GM23338 (cell line): Measurements from ENCODE around the gene C9orf57. TPM values are rescaled to one million over a fixed set of nuclear protein-coding genes. Genes with fewer than 3 reads are reported as not detected.
A peak's percentile ranks its signal among the peaks of the same experiment; 100 is the strongest.

Experiments
- ATAC-seq: fragments of 200-7000 bp; cut with Tn5 transposase; 3 replicates; pipeline ENCODE4 v1.9.1; 2020
- DNase-seq: peaks from one replicate; pipeline ENCODE4 v3.0.0-alpha.2; 2015; ENCODE audit warnings: low spot score
- H2AFZ ChIP-seq: fragments of 200-600 bp; sonication (generic); 2 replicates; pipeline ENCODE4 v1.8.0; 2016; ENCODE audit warnings: antibody characterized with exemption, mild to moderate bottlenecking, moderate library complexity
- H3F3A ChIP-seq: fragments of 200-600 bp; sonication (generic); replicated peaks from 2 replicates; pipeline ENCODE4 v1.8.0; 2017; ENCODE audit warnings: antibody characterized with exemption, mixed run types, low read depth
- H3K27ac ChIP-seq: fragments of 200-600 bp; sonication (generic); 2 replicates; pipeline ENCODE4 v1.6.1; 2016; ENCODE audit warnings: low read depth
- H3K27me3 ChIP-seq: fragments of 200-600 bp; sonication (generic); 2 replicates; pipeline ENCODE4 v1.8.0; 2016; ENCODE audit warnings: mild to moderate bottlenecking, mixed run types, moderate library complexity; ENCODE audit not compliant: insufficient read depth
- H3K36me3 ChIP-seq: fragments of 200-600 bp; sonication (generic); 2 replicates; pipeline ENCODE4 v1.8.0; 2016; ENCODE audit warnings: mild to moderate bottlenecking; ENCODE audit not compliant: insufficient read depth
- H3K4me1 ChIP-seq: fragments of 200-600 bp; sonication (generic); 2 replicates; pipeline ENCODE4 v1.8.0; 2016; ENCODE audit warnings: mild to moderate bottlenecking, moderate library complexity; ENCODE audit not compliant: insufficient read depth
- H3K4me2 ChIP-seq: fragments of 200-600 bp; sonication (generic); 2 replicates; pipeline ENCODE4 v1.7.1; 2017; ENCODE audit warnings: mixed run types
- H3K4me3 ChIP-seq: fragments of 200-600 bp; sonication (generic); 2 replicates; pipeline ENCODE4 v1.6.1; 2016; ENCODE audit warnings: mixed run types
- H3K79me2 ChIP-seq: fragments of 200-600 bp; sonication (generic); replicated peaks from 2 replicates; pipeline ENCODE4 v1.8.0; 2017; ENCODE audit warnings: mild to moderate bottlenecking; ENCODE audit not compliant: insufficient read depth
- H3K9me2 ChIP-seq: fragments of 200-600 bp; sonication (generic); 2 replicates; pipeline ENCODE4 v1.8.0; 2017; ENCODE audit not compliant: insufficient read depth
- H4K20me1 ChIP-seq: fragments of 200-600 bp; sonication (generic); replicated peaks from 2 replicates; pipeline ENCODE4 v1.8.0; 2017; ENCODE audit warnings: mild to moderate bottlenecking; ENCODE audit not compliant: insufficient read depth
- H3K27ac Mint-ChIP-seq: 2 replicates; pipeline ENCODE4 v1.8.0; 2020; ENCODE audit warnings: inconsistent platforms, mild to moderate bottlenecking, moderate library complexity, mixed read lengths
- H3K27me3 Mint-ChIP-seq: 3 replicates; pipeline ENCODE4 v1.8.0; 2022; ENCODE audit warnings: low read depth, mild to moderate bottlenecking, moderate library complexity, mixed read lengths, inconsistent platforms; ENCODE audit not compliant: insufficient read depth, poor library complexity
- H3K36me3 Mint-ChIP-seq: 3 replicates; pipeline ENCODE4 v1.8.0; 2021; ENCODE audit warnings: low read depth, mild to moderate bottlenecking, inconsistent platforms, moderate library complexity, mixed read lengths
- H3K4me1 Mint-ChIP-seq: 3 replicates; pipeline ENCODE4 v1.8.0; 2020; ENCODE audit warnings: mild to moderate bottlenecking, inconsistent platforms, mixed read lengths
- H3K4me3 Mint-ChIP-seq: 3 replicates; pipeline ENCODE4 v1.8.0; 2021; ENCODE audit warnings: moderate library complexity, mild to moderate bottlenecking, inconsistent platforms, mixed read lengths
- H3K9me3 Mint-ChIP-seq: 3 replicates; pipeline ENCODE4 v1.8.0; 2020; ENCODE audit warnings: moderate library complexity, mild to moderate bottlenecking, inconsistent platforms, mixed read lengths
- CREB1 ChIP-seq: fragments of 250-450 bp; sonication (Bioruptor Pico); IDR thresholded peaks from 2 replicates; pipeline ENCODE4 v1.5.0; 2020; ENCODE audit warnings: low read depth, mild to moderate bottlenecking, moderate library complexity
- JUNB ChIP-seq: IDR thresholded peaks from one replicate; pipeline ENCODE4 v1.6.1; 2016; ENCODE audit warnings: antibody characterized with exemption; ENCODE audit not compliant: unreplicated experiment
- POLR2AphosphoS5 ChIP-seq: IDR thresholded peaks from 2 replicates; pipeline ENCODE4 v1.6.1; 2016; ENCODE audit warnings: antibody characterized with exemption, low read depth
- STAT1 ChIP-seq: IDR thresholded peaks from one replicate; pipeline ENCODE4 v1.6.1; 2016; ENCODE audit warnings: antibody characterized with exemption; ENCODE audit not compliant: unreplicated experiment
- ZNF114 ChIP-seq: fragments of 250-450 bp; sonication (Bioruptor Pico); IDR thresholded peaks from 2 replicates; pipeline ENCODE4 v1.5.0; 2020; ENCODE audit warnings: mild to moderate bottlenecking, moderate library complexity
- polyA plus RNA-seq: library from polyadenylated mRNA; unstranded; fragments of >200 nt; fragmentation: Nextera tagmentation; extraction: Ambion mirVana; gene quantifications from 2 replicates; pipeline ENCODE4 v1.2.1, GENCODE V29; 2016
- total RNA-seq: library from RNA; depleted of rRNA; stranded (reverse); fragments of >200 nt; shearing (Covaris generic); gene quantifications from 2 replicates; pipeline ENCODE4 v1.2.3, GENCODE V29; 2014
- TF ChIP-seq, protein P1 (sequence below): IDR thresholded peaks from 2 replicates; pipeline ENCODE4 v1.6.1; 2016; ENCODE audit warnings: antibody characterized with exemption
- TF ChIP-seq, protein P2 (sequence below): fragments of 250-450 bp; sonication (Bioruptor Pico); IDR thresholded peaks from 2 replicates; pipeline ENCODE4 v1.5.0; 2020; ENCODE audit warnings: mild to moderate bottlenecking, moderate library complexity

C9orf57 gene
- total and polyA plus RNA-seq, 2 experiments from 2014 or later, result not detected

DNA sequence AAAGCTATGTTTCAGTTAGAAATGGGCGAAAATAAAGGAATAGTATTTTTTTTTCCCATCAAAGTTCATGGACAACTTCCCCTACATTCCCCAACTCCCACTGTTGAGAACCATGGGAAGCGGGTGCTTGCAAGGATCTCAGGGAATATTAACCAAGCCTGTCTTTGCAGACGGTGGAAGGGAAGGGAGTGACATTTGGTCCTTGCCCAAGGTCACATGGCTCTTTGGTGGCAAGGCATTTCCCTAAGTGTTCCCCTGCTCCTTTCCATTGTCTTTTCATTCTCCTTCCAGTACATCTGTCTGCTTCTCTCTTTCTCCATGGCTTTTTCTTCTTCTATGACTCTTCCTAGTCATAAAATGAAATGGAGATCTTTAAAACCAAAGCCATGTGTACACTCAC, 19.0 kb downstream of the C9orf57 start:
- Histone ChIP-seq H3F3A (no peaks in the 10 kb centered on the region), H3K4me1 (no peaks in the 10 kb centered on the region), H3K9me2 (no peaks in the 10 kb centered on the region), H3K4me2 (no peak overlapping the region), H3K79me2 (no peaks in the 10 kb centered on the region), H2AFZ (no peak overlapping the region), H3K4me3 (no peak overlapping the region), H3K27ac (no peak overlapping the region), H4K20me1 (no peaks in the 10 kb centered on the region), H3K27me3 (no peaks in the 10 kb centered on the region), H3K36me3 (no peaks in the 10 kb centered on the region)
- no peaks in the 10 kb centered on the region for H3K9me3 Mint-ChIP-seq
- no peak for ATAC-seq
- peaks cover 6% of the 10 kb centered on the region for H3K27me3 Mint-ChIP-seq
- no peak for TF ChIP-seq ZNF114 (CRISPR knock-in tag)
- TF ChIP-seq, protein P1, sequence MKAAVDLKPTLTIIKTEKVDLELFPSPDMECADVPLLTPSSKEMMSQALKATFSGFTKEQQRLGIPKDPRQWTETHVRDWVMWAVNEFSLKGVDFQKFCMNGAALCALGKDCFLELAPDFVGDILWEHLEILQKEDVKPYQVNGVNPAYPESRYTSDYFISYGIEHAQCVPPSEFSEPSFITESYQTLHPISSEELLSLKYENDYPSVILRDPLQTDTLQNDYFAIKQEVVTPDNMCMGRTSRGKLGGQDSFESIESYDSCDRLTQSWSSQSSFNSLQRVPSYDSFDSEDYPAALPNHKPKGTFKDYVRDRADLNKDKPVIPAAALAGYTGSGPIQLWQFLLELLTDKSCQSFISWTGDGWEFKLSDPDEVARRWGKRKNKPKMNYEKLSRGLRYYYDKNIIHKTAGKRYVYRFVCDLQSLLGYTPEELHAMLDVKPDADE, result no peak
- no peak for TF ChIP-seq CREB1
- no peak for TF ChIP-seq JUNB
- TF ChIP-seq POLR2AphosphoS5, result no peak
- TF ChIP-seq STAT1, result no peak
- H3K4me3 Mint-ChIP-seq, result no peak overlapping the region
- no peak for DNase-seq
- peaks cover 3% of the 10 kb centered on the region for H3K4me1 Mint-ChIP-seq
- H3K27ac Mint-ChIP-seq, result no peak overlapping the region
- H3K36me3 Mint-ChIP-seq, result no peaks in the 10 kb centered on the region

GRCh38 chr9:72039532-72039931, 20.9 kb downstream of the C9orf57 start:
- H2AFZ ChIP-seq, result peak overlapping the region; percentile 34
- no peak for ATAC-seq

More at GRCh38 chr9:72039532-72039931, 20.9 kb downstream of the C9orf57 start:
- Mint-ChIP-seq H3K4me3 (no peak overlapping the region), H3K36me3 (no peaks in the 10 kb centered on the region), H3K27ac (no peak overlapping the region), H3K27me3 (peaks cover 9% of the 10 kb centered on the region), H3K4me1 (peaks cover 3% of the 10 kb centered on the region), H3K9me3 (no peaks in the 10 kb centered on the region)
- H3F3A ChIP-seq, result no peaks in the 10 kb centered on the region
- H4K20me1 ChIP-seq, result no peaks in the 10 kb centered on the region
- DNase-seq, result no peak
- H3K4me2 ChIP-seq, result no peak overlapping the region
- no peaks in the 10 kb centered on the region for H3K9me2 ChIP-seq
- H3K36me3 ChIP-seq, result no peaks in the 10 kb centered on the region
- no peak overlapping the region for H3K4me3 ChIP-seq
- no peaks in the 10 kb centered on the region for H3K79me2 ChIP-seq
- no peak for TF ChIP-seq JUNB
- TF ChIP-seq, protein P2, sequence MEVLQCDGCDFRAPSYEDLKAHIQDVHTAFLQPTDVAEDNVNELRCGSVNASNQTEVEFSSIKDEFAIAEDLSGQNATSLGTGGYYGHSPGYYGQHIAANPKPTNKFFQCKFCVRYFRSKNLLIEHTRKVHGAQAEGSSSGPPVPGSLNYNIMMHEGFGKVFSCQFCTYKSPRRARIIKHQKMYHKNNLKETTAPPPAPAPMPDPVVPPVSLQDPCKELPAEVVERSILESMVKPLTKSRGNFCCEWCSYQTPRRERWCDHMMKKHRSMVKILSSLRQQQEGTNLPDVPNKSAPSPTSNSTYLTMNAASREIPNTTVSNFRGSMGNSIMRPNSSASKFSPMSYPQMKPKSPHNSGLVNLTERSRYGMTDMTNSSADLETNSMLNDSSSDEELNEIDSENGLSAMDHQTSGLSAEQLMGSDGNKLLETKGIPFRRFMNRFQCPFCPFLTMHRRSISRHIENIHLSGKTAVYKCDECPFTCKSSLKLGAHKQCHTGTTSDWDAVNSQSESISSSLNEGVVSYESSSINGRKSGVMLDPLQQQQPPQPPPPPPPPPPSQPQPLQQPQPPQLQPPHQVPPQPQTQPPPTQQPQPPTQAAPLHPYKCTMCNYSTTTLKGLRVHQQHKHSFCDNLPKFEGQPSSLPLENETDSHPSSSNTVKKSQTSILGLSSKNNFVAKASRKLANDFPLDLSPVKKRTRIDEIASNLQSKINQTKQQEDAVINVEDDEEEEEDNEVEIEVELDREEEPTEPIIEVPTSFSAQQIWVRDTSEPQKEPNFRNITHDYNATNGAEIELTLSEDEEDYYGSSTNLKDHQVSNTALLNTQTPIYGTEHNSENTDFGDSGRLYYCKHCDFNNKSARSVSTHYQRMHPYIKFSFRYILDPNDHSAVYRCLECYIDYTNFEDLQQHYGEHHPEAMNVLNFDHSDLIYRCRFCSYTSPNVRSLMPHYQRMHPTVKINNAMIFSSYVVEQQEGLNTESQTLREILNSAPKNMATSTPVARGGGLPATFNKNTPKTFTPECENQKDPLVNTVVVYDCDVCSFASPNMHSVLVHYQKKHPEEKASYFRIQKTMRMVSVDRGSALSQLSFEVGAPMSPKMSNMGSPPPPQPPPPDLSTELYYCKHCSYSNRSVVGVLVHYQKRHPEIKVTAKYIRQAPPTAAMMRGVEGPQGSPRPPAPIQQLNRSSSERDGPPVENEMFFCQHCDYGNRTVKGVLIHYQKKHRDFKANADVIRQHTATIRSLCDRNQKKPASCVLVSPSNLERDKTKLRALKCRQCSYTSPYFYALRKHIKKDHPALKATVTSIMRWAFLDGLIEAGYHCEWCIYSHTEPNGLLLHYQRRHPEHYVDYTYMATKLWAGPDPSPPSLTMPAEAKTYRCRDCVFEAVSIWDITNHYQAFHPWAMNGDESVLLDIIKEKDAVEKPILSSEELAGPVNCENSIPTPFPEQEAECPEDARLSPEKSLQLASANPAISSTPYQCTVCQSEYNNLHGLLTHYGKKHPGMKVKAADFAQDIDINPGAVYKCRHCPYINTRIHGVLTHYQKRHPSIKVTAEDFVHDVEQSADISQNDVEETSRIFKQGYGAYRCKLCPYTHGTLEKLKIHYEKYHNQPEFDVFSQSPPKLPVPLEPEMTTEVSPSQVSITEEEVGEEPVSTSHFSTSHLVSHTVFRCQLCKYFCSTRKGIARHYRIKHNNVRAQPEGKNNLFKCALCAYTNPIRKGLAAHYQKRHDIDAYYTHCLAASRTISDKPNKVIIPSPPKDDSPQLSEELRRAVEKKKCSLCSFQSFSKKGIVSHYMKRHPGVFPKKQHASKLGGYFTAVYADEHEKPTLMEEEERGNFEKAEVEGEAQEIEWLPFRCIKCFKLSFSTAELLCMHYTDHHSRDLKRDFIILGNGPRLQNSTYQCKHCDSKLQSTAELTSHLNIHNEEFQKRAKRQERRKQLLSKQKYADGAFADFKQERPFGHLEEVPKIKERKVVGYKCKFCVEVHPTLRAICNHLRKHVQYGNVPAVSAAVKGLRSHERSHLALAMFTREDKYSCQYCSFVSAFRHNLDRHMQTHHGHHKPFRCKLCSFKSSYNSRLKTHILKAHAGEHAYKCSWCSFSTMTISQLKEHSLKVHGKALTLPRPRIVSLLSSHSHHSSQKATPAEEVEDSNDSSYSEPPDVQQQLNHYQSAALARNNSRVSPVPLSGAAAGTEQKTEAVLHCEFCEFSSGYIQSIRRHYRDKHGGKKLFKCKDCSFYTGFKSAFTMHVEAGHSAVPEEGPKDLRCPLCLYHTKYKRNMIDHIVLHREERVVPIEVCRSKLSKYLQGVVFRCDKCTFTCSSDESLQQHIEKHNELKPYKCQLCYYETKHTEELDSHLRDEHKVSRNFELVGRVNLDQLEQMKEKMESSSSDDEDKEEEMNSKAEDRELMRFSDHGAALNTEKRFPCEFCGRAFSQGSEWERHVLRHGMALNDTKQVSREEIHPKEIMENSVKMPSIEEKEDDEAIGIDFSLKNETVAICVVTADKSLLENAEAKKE (CRISPR knock-in tag), result no peak
- TF ChIP-seq STAT1, result no peak
- TF ChIP-seq CREB1, result no peak
- H3K4me1 ChIP-seq, result no peaks in the 10 kb centered on the region
- H3K27me3 ChIP-seq, result no peaks in the 10 kb centered on the region
- H3K27ac ChIP-seq, result no peak overlapping the region
